AML-193 (cell line): Measurements from ENCODE around the gene FBXO31.

Source experiments
- DNase-seq, 2 experiments: peaks; one replicate each; lab custom pipeline; 2025; lab: John Stamatoyannopoulos, UW

FBXO31 gene, protein sequence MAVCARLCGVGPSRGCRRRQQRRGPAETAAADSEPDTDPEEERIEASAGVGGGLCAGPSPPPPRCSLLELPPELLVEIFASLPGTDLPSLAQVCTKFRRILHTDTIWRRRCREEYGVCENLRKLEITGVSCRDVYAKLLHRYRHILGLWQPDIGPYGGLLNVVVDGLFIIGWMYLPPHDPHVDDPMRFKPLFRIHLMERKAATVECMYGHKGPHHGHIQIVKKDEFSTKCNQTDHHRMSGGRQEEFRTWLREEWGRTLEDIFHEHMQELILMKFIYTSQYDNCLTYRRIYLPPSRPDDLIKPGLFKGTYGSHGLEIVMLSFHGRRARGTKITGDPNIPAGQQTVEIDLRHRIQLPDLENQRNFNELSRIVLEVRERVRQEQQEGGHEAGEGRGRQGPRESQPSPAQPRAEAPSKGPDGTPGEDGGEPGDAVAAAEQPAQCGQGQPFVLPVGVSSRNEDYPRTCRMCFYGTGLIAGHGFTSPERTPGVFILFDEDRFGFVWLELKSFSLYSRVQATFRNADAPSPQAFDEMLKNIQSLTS

GRCh38 chr16:87383505-87384161, at the start of gene FBXO31:
FBXO31 (minus strand) TSS chr16:87383776; CDS start chr16:87383744, 32 bp downstream.
- DNase-seq: peak; percentile 72

DNA sequence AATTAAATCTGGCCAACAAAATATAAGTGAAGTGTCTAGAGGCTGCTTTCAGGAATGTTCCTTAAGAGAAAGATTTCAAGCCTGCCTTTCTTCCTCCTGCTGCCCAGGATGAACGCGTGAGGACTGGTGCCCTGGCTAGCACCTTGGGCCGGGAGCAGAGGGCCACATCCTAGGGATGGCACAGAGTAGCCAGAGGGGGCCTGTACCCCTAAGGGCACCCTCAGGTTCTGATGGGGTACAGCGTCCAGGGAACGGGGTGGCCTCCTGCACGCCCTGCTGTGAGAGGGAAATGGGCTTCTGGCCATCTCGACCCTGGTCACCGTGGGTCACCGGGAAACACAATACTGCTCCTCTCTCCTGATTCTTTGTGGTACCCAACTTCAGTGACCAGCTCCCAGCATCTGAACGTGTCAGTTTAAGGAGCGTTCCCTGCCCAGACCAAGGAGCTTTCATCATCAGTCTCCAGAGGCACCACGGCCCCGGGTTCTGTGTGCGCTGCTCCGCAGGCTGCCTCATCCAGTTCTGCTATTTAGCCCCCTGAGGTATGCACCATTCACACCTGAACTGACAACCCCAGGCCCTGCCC, 48.8 kb upstream of the FBXO31 start:
- no peak for DNase-seq

- DNase-seq: no peak
Observed at GRCh38 chr16:87431926-87432325, 48.4 kb upstream of the FBXO31 start.

DNA sequence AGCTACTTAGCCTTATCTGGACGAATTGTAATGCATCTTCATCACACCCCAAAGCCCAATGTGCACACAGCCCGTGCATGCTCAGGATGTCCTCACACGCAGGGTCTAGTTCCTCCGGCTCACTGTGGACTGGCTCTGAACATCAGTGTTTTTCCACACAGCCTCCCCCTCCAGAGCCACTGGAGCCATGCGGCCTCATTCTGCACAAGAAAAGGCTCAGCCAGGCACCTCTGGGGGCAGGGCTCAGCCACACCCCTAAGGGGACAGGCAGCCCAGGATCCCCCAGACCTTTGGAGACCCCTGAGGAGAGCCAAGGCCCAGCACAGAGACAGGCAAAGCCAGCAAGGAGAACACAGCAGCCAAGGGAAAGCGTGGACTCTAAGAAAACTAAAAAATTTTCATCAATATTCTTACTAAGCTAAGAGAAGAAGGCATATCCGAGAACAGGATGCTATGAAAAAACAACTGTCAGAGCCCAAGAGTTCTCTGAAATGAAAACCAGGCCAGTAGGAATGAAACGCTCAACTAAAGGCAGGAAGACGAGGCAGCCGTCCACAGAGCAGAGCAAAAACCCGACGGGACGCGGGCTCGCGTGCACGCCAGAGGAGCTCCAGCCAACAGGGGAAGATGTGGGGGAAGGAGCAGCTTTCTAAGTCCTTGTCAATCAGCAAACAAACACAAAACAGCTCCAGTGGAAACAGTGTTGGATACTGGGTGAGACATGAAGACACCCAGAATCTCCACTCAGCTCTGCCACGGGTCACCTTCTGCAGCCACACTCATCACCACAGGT, 43.0 kb upstream of the FBXO31 start:
- DNase-seq: no peak

DNA sequence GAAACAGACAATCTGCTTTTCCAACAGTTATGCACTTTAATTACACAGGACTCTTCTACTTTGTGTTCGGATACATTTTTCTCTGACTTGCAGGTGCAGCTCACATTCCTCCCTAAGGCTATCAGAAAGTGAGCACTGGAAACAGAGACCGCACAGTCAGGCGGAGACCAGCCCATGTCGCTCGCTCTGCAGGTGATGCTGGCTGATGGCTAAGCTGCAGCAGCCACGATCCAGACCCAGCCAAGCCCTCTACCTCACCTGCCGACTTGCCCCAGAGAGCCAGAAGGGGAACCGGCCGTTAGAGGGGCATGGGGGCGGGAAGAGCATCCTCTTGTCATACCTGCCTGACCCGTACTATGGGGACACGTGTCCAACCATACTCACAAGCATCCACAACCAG, 42.4 kb upstream of the FBXO31 start:
- DNase-seq: no peak

GRCh38 chr16:87424266-87424665, 40.7 kb upstream of the FBXO31 start:
- DNase-seq: no peak

GRCh38 chr16:87423429-87423828, 39.9 kb upstream of the FBXO31 start:
- no peak for DNase-seq

- DNase-seq: no peak
Observed at GRCh38 chr16:87422106-87422505, 38.5 kb upstream of the FBXO31 start.

GRCh38 chr16:87421003-87421912, 37.7 kb upstream of the FBXO31 start:
- no peak for DNase-seq

GRCh38 chr16:87420026-87421002, 36.7 kb upstream of the FBXO31 start:
- DNase-seq: peak; percentile 1 to 3

DNA sequence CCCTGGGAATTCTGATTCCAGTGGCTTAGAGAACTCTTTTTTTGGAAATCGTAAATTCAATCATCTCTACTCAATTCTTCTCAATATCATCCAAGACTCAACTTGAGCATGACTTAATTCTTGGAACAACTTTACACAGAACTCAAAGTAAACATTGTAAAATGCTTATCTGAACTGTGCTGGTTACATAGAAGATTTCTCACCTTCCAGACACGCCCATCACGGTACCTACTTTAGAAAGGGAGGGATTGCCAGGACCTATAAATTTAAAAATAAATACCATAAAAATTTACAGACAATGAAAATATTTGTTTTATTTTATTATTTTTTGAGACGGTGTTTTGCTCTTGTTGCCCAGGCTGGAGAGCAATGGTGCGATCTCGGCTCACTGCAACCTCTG, 35.1 kb upstream of the FBXO31 start:
- DNase-seq: no peak

GRCh38 chr16:87418216-87418615, 34.6 kb upstream of the FBXO31 start:
- no peak for DNase-seq

GRCh38 chr16:87417528-87417910, 33.9 kb upstream of the FBXO31 start:
- DNase-seq: no peak

GRCh38 chr16:87416826-87417527, 33.4 kb upstream of the FBXO31 start:
- DNase-seq: peak; percentile 5 to 56

- DNase-seq: no peak
Observed at GRCh38 chr16:87415441-87415840, 31.9 kb upstream of the FBXO31 start.

DNA sequence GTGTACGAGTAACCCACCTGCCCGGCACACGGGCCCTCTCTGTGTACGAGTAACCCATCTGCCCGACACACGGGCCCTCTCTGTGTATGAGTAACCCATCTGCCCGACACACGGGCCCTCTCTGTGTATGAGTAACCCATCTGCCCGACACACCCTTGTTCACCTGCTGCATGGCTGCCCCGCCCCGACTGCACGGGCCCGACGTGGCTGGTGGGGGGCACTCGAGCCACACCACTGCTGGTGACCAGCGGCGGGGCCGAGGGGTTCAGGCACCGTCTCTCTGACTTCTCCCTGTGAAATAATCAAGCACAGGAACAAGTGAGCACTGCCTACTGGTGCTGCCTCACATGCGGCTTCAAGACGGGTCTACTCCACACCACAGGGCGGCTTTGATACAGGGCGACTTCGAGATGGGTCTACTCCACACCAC, 30.7 kb upstream of the FBXO31 start:
- DNase-seq: no peak

GRCh38 chr16:87412996-87413421, 29.4 kb upstream of the FBXO31 start:
- DNase-seq: no peak

- DNase-seq: no peak
Observed at GRCh38 chr16:87412371-87412995, 28.9 kb upstream of the FBXO31 start.
